ENCODE measurements around the gene FBLN7.

DNA sequence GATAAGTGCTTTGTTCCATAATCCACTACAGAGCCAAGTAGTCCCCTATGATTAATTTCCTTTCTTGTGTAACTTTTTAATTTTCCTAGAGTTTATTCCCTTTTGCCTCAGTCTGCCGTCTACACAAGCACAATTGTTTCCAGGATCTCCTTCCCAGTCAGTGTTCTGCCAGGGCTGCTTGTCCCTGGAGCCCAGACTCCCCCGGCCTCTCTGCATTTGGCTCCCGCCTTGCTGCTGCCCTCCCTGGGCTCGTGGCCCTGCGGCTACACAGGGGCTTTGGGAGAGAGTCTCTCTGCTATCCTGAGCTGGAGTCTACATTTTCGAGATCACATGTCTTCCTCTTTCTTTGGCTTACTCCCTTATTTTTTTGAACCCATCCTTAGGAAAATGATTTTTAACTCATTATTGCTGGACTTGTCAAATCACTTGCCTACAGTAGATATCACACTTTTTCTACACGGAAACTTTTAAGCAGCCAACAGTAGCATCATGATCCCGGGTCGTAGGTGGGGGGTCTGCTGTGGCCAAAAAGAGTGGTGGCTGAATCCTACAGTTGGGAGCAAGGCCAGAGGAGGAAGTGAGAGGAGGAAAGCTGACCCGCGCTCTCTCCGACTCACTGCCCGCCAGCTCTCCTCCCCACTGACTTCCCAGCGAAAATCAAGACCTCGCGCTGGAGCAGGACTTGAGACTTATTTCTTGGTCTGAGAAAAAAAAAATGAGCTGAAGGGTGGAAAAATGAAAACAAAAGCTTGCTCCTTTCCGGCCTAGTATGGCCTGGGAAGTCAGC lies 9.4 kb downstream of the FBLN7 start:
- TF ChIP-seq, protein P1, sequence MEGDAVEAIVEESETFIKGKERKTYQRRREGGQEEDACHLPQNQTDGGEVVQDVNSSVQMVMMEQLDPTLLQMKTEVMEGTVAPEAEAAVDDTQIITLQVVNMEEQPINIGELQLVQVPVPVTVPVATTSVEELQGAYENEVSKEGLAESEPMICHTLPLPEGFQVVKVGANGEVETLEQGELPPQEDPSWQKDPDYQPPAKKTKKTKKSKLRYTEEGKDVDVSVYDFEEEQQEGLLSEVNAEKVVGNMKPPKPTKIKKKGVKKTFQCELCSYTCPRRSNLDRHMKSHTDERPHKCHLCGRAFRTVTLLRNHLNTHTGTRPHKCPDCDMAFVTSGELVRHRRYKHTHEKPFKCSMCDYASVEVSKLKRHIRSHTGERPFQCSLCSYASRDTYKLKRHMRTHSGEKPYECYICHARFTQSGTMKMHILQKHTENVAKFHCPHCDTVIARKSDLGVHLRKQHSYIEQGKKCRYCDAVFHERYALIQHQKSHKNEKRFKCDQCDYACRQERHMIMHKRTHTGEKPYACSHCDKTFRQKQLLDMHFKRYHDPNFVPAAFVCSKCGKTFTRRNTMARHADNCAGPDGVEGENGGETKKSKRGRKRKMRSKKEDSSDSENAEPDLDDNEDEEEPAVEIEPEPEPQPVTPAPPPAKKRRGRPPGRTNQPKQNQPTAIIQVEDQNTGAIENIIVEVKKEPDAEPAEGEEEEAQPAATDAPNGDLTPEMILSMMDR (IDR thresholded peaks at IDR 0.05; ENCODE audit: low read depth, low read length, missing input control) = no peak
- TF ChIP-seq SP1 (IDR thresholded peaks at IDR 0.05) = no peak
- TF ChIP-seq, protein P2, sequence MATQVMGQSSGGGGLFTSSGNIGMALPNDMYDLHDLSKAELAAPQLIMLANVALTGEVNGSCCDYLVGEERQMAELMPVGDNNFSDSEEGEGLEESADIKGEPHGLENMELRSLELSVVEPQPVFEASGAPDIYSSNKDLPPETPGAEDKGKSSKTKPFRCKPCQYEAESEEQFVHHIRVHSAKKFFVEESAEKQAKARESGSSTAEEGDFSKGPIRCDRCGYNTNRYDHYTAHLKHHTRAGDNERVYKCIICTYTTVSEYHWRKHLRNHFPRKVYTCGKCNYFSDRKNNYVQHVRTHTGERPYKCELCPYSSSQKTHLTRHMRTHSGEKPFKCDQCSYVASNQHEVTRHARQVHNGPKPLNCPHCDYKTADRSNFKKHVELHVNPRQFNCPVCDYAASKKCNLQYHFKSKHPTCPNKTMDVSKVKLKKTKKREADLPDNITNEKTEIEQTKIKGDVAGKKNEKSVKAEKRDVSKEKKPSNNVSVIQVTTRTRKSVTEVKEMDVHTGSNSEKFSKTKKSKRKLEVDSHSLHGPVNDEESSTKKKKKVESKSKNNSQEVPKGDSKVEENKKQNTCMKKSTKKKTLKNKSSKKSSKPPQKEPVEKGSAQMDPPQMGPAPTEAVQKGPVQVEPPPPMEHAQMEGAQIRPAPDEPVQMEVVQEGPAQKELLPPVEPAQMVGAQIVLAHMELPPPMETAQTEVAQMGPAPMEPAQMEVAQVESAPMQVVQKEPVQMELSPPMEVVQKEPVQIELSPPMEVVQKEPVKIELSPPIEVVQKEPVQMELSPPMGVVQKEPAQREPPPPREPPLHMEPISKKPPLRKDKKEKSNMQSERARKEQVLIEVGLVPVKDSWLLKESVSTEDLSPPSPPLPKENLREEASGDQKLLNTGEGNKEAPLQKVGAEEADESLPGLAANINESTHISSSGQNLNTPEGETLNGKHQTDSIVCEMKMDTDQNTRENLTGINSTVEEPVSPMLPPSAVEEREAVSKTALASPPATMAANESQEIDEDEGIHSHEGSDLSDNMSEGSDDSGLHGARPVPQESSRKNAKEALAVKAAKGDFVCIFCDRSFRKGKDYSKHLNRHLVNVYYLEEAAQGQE (IDR thresholded peaks at IDR 0.05) = no peak
- no peak for TF ChIP-seq NR2F2 (IDR thresholded peaks at IDR 0.05)
- TF ChIP-seq GABPA (IDR thresholded peaks at IDR 0.05 in 1 of 2, conservative IDR thresholded peaks at IDR 0.05 in 1 of 2) = no peak
